Endometrial microvascular endothelial cells (primary cell): ENCODE data around the gene FTO. TPM values are rescaled to one million over a fixed set of nuclear protein-coding genes. Genes with fewer than 3 reads are reported as not detected.

ENCODE experiments used
- in situ Hi-C: cut with HindIII; loops from 2 replicates; pipeline ENCODE4 v1.10.0; 2017; ENCODE audit warnings: low sequenced_read_pairs, low pct_unique_long_range_greater_than_20kb; ENCODE audit errors: inconsistent ontology term
- total RNA-seq: library from RNA; depleted of rRNA; stranded (reverse); fragments of >200 nt; gene quantifications from one replicate; pipeline ENCODE4 v1.2.3, GENCODE V29; 2015; ENCODE audit errors: inconsistent ontology term

The FTO gene
- total RNA-seq, 1 donor from 2014 or later: 128 TPM

DNA sequence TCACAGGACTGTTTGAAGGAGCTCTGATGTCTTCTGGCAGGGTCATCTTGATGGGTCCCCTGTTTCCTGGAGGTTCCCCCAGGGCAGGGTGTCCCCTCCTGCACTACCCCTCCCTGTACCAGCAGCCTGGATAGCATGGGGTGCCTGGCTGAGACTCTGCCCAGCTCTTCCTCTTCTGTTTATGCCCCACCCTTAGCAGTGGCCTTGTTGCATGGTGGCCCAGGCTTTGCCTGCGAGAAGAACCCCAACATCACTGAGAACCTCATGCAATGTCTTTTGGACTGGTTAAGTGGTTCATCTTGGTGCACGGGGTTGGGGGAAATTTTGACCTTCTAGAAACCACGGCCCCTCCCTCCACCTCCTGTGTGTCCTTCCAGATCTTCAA lies 460.8 kb downstream of the FTO start:
- in situ Hi-C loops: no loop called here

DNA sequence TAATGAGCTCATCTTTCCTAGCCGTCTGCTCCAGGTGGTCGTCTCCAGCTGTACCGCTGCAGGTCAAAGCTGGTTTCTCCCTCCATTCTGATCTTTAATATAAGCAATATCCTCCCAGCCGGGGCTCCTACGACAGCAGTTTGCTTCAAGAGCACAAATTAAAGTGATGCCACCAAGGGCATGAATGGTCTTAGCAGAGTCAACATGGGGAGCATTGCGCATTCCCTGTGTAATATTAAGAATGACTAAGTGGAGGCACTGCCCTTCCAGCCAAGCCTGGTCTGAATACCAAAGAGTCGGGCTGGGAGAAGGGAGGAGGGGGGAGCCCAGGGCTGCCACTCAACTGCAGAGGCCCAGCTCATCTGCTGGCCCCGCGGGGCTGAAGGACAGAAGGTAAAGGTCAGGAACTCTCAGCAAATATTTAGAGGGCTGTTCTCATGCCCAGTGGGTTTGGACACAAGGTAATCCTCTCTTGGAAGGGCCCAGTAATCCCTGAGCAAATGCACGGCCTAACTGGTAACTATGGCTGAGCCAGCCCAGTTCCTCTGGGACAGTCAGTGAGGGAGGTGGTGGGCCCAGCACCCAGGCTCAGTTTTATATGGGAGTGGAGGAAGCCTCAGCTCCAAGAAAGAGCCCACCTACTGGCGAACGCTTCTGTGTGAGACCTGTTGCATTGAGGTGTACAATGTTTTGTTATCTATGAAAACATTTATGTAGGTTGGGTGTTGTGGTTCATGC lies 461.4 kb downstream of the FTO start:
- in situ Hi-C loops: no loop called here

DNA sequence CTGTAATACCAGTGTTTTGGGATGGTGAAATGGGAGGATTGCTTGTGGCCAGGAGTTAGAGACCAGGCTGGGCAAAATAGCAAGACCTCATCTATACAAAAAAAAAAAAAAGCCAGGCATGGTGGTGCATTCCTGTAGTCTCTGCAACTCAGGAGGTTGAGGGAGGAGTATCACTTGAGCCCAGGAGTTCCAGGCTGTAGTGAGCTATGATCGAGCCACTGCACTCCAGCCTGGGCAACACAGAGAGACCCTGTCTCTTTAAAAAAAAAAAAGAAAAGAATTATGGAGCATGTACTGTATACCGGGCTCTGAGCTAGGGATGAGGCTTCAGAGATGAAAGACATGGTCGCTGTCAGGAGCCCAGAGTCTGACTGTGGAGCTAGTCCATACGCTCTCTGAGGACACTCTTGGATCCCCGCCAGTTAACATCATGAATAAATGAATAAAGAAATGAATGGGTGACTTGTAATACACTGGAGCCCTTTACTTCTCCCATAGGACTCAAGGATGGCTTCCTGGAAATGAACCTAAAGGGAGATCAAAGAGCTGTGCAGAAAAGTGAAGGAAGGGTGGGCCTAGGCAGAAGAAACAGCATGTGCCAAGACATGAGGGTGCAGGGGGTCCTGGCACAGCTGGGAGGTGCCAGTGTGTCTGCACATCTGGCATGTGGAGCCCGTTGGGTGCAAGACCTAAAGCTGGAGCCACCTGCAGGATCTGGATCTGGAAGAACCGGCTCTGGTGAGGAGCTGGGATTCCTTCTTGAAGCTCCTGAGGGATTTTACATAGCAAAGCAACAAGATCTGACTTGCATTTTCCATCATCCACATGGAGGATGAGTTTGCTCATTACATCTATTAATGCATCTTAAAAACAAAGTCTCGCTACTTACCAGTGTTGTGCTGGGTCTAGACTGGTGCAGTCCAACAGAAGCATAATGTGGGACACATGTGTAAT lies 462.2 kb downstream of the FTO start:
- in situ Hi-C loops: no loop called here

DNA sequence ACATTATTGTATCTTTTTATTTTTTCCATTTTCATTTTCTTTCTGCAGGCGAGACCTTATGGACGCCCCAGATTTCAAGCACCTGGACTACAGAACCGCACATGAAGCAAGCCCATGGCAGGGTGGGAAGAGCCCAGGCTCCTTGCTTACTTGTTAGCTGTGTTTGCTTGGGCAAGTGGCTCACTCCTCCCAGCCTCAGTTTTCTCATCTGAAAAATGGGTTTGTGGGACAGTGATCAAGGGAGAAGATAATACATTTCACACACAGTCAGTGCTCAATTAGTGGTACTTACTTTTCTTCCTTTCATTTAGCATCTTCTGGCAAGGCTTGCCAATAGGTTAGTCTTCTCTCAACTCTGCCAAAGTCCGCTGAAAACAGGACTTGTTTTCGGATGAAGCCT lies 465.2 kb downstream of the FTO start:
- in situ Hi-C loops: no loop called here

DNA sequence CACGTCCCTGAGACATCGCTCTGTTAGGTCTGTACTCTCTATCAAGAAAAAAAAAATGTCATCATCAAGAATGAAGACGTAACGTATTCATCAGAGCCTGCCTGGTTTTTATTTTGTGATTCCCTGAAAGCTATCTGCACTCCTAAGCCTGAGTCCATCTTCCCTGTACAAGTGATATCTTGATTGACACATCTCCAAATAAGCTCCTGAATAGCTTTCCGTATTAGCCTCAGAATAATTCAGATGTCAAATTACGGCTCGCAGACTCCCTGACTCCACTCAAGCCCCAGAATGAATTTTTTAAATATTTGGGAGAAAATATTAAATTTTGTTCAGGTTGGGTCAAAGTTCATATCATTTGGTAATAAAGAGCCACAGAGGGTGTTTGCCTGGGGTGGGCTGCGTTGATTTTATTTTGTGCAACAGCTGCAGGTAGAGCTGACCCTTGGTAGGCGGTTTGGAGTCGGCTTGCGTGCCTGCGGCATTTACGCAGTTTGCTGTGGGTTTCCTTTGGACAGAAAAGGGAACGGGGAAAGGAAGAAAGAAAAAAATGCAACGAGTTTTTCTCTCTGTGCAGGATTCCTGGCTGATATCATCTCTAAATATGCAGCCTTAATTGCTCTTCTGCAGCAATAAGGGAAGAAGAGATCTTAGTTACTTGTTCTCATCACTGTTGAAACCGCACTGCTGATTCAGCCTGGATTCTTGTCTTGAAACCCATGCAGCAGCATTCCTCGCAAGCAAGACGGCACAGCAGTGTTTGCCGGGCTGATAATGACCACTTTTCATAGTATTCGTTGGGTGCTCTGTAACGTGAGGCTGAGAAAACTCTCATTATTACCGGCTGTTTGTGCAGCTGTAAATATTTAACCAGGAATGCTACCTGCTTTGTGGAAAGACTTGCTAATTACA lies 467.9 kb downstream of the FTO start:
- in situ Hi-C loops: no loop called here

DNA sequence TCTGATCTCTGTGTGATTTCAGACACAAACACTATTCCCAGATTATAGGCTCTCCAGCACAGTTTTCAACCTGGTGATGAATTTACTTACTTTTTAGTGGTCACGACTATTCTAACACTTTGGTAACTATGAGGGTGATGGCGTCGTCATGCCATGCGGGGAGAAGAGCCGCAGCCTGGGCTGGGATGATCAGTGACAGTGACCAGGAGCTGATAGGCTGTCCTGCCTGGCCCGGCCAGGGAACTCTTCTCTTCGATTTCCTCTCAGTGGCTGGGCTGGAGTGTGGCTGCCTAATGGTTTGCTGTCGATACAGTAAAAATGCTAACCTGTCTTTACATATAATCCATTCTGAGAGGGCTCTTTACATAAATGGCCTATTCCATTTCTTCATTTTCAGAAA lies 469.5 kb downstream of the FTO start:
- in situ Hi-C loops: no loop called here

DNA sequence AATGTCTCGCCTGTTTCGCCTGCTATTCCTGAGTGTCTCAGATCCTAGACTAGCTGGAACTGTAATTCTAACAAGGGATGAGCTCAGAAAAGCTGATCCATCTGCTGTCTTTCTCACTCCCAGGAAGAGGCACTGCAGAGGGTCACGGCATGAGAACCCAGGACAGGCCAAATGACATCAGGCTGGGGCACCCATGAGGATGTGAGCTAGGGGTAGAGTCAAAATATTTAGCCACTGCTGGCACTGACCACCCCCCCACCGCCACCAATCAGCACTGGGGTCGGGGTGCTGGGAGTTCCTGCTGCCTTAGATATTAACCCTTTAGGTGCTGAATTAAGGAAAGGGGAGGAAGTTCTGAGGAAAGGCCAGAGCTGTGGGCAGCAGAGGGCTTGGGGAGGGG lies 470.2 kb downstream of the FTO start:
- in situ Hi-C loops: no loop called here

DNA sequence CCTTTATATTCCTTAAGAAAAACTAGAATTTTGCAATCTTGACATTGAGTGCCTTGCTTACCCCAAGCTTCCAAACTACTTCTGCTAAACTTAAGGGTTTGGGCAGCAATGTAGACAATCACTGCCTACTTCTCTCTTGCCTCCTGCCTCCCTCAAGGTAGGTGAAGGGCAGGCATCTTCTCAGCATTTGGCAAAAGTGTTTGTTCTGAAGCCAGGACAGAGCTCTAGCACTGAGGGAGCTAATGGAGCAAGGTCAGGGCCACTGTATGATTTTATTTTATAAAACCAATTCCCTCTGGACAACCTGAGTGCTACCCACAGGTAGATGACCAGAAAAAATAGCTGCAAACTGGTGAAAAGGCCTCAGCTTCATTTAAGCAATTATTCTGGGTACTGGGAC lies 470.8 kb downstream of the FTO start:
- in situ Hi-C loops: no loop called here

DNA sequence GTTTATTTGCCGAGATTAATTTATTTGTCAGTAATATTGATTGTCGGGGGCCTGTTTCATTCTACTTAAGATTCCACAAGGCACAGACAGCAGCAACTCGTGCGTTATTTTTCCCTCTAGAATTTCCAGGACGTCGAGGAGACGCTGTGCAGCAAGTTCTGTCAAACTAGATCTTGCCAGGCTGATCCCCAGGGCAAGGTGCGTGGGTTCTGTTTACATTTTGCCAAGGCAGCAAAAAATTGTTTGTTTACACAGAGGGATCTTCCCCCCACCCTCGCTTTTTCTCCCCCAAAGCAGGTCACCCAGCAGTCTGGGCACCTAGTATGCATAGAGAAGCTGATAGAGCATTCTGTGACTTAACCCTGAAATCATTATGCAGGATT lies 471.2 kb downstream of the FTO start:
- in situ Hi-C loops: no loop called here

DNA sequence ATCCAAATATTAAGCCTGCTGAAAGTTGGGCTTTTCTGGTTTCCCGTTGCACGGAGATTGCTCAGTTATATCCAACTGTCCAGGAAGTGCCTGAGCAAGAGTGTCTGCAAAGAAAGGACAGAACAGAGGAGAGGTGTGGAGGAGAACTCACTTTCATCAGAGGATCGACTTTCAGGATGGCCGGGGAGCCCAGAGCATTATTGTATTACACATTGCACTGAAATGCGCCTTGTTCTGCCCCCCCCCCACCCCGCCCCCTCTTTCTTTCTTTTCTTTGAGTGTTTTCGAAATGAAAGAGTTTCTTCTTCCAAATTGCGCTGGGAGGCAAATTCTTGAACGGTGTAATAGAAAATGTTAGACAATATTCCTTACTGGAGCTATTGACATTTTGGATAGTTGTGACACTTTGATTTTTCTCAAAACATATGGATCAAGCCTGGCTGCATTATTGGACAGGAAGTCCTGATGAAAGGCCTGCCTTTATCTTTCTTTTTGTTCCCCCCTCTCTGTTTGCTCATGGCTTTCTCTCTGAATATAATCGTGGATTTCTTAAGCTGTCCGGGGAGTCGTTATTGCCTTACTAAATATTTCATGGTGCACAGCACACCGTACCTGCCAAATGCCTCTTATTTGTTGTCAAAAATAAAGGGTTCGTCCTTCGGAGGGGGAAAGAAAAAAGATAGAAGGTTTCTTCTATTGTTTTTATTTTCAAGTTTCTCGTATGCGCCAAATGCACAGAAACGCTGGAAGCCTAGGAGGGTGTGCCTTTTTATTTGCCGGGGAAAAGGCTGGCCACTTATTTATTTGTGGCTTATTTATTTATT lies 471.8 kb downstream of the FTO start:
- in situ Hi-C loops: no loop called here

DNA sequence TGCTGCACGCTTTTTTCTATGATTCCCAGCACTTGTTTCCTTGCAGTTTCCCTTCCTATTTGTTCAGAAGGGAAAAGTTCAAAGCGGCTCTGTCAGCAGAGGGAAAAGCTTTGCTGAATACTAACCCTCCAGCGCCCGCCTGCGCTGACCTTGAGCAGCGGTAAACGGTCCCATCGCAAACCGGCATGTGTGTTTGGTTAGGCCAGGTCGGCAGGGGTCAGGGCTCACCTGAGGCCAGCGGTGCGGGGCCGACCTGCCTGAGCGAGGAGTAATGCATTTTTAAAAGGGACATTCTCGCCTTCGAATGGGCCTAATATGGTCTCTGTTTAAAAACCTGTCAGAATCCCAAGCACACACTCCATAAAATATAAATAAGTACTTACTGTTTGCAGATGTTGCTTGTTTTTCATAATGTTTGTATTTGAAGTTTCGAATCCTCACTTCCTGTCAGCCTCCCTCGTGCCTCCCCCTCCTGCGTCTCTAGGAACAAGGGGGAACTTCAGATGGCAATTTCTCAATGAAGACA lies 472.5 kb downstream of the FTO start:
- in situ Hi-C loops: no loop called here

DNA sequence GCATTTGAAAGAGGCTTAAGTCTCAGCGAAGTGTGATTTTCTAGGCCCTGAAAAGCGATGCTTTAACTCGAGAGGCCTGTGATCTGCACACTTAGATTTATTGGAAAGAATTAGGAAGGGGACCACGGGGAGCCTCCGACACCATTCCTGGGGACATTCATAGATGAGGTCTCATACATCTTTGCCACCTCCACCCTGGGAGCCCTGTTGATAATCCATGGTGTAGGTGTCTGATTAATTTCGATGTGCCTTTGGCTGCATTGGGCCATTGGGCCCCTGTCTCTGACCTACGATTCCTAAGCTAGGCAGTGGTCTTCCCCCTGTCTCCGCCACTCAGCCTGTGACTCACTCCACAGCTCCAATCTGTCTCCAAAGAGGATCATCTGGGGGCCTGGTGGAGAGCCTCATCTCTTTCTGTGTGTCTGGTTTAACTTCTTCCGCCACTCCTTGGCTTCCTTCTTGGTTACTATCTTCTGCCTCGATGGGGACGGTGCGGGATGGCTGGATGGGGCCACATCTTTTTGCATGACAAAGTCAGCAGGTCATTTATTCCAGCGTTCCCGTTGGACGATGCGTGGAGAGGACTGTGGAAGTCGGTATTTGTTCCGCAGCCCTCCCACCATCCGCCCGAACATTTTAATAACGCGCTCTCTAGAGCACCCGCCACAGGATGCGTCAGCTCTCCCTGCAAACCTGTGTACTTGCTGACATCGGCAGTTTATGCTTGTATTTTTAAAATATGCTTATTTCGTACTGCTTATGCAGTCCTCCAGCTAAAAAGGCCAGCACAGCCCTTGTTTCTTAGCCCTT lies 473.3 kb downstream of the FTO start:
- in situ Hi-C loops: no loop called here

DNA sequence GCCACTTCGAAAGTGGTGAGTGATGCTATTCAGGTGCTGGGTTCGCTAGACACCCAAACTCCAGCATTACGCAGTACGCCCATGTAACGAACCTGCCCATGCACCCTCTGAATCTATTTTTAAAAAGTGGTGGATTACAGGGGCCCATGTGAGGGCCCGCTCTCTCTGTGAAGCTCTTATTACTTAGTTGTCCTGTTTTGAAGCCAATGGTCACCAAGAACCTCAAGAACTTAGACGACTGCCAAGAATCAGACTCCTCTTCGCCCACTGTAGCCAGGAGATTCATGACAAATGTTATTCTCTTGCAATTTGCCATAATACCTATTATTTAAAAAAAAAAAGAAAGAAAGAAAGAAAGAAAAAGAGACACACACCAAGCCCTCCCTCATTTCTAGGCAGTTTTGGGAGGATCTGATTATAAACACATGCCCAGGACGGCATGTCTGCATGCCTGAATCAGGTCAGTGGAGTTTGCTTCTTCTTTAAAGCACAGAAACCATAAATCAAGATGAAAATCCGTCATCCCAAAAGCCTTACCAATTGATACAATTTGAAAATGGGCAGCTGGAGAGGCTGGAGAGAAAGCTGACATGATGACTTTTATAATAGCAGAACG lies 474.0 kb downstream of the FTO start:
- in situ Hi-C loops: no loop called here

DNA sequence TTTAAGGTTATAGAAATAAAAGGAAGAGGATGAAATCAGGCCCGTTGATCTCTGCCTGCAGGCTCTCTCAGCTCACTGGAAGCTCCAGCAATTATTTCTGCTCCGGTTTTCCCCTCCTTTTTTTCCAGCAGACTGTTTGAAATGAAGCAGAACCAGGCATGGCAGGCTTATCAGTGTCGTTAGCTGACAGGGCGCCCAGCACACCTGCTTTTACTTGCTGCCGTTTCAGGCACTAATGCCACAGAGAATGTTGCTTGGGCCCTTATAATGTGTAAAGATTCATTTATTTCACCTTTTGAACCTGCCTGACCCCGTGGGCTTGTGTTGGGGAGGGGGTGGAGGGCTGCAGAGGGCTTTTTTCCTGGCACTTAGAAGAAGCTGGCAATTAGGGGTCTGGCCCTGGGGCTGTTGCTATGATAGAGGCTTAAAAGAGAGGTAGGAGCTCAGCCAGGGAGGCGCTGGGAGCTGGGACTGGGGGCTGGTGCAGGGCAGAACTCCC lies 474.6 kb downstream of the FTO start:
- in situ Hi-C loops: no loop called here

DNA sequence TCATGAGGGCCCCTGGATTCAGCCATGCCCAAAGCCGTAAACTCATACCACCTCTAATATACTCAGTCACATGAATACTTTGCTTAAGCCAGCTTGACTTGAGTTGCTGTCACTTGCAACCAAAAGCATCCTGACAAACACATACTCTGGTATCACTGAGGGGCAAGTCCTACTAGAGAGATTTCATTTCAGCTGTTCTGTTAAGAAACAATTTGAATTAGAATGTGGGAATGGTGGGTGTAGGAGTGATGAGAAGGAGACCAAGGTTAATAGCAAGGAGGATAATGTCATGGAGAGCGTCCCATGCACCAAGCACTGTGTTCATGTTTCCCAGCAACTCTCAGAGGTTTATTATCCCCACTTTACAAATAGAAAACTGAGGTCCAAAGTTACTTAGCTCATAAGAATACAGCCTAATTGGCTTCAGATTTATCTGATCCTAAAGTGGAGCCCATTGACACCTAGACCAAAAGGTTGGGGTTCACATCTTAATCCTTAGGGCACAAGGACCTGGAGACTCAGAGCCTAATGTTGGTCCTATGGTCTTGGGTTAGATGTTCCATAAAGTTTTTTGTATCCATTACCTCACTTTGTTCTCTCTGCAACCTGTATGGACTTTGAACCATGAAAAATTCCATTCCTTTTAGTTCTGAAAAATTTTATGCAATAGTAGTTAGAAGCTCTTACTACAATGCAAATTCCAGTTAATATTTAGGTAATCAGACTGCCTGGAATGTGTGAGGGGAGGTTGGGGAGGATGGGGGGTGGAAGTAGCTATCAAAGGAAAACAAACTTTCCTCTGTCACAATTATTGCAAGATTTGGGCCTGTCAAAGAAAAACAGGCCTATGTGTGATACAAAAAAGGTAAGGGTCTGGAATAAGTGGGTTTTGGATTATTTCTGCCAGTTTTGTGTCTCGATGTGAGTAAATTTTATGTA lies 476.7 kb downstream of the FTO start:
- in situ Hi-C loops: no loop called here
